ENCODE data around the gene OPTC. TPM values are rescaled to one million over a fixed set of nuclear protein-coding genes. Genes with fewer than 3 reads are reported as not detected.

Gene OPTC
- total and polyA plus RNA-seq, 2 of the 8 experiments (the other 6 are each of a cell fraction or from before 2014, with no cell fraction given) = 1.1 to 4.0 TPM

DNA sequence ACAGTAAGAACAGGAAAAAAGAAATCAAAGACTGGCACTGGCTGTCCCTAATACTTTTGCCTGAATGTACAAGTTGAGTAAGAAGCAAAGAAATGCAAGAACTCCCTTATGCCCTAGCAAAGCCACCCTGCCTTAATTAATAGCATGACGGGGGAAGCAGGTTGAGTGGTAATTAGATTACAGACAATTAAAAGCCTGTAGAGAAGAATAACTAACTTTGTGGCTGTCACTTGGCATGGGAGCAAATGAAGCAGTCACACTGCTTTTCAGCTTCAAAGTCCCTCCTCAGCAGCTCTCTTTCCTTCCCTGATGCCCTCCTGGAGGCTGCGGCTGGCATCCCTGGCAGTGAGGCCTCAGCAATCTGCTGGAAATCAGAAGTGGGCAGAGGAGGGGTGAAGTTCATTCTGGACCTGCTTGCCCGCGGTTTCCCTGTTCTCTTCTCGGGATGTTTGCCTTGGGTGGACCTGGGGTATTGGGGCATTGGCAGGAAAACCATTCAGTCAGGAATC is 3.4 kb downstream of the OPTC start:
- Histone ChIP-seq H3K27me3 (replicated peaks in 1 of 4; ENCODE audit: control insufficient read depth in 3 of 4, extremely low read depth in 1 of 4, insufficient read depth in 3 of 4, low read length in 3 of 4) (no peaks in the 10 kb centered on the region; a peak in 1 of 7 replicates), H3K4ac (replicated peaks; ENCODE audit: insufficient read length, low read depth, low read length) (no peak overlapping the region), H3K18ac (ENCODE audit: extremely low read depth, low read length) (no peak overlapping the region), H2BK15ac (ENCODE audit: low read length) (no peak overlapping the region), H4K8ac (ENCODE audit: extremely low read depth, insufficient read depth, low read length) (no peak overlapping the region), H2BK12ac (ENCODE audit: low read depth, low read length) (no peak overlapping the region), H3K9me3 (ENCODE audit: insufficient read depth in 2 of 2, low read depth in 1 of 2, low read length in 1 of 2) (no peaks in the 10 kb centered on the region), H3K36me3 (ENCODE audit: control insufficient read depth in 2 of 4, insufficient read depth in 4 of 4, low read length in 3 of 4) (no peaks in the 10 kb centered on the region), H3K9ac (replicated peaks in 1 of 4; ENCODE audit: extremely low read depth in 1 of 4, low read depth in 3 of 4, low read length in 3 of 4) (no peak overlapping the region), H2AFZ (ENCODE audit: low read length) (no peak overlapping the region), H2AK5ac (ENCODE audit: low read depth, low read length) (no peak overlapping the region), H3K23ac (ENCODE audit: insufficient read length) (no peak overlapping the region), H3K14ac (ENCODE audit: insufficient read length) (no peak overlapping the region), H4K91ac (replicated peaks; ENCODE audit: insufficient read length, low read length) (no peak overlapping the region), H2BK5ac (ENCODE audit: low read depth, low read length) (no peak overlapping the region), H2BK120ac (replicated peaks; ENCODE audit: low read depth, low read length) (no peak overlapping the region), H3K4me1 (replicated peaks in 1 of 4; ENCODE audit: control insufficient read depth in 3 of 4, insufficient read depth in 4 of 4, low read length in 3 of 4) (peaks cover 0 to 5% (median under 1%) of the 10 kb centered on the region in 4 experiments; a peak in 3 of 7 replicates), H4K5ac (ENCODE audit: insufficient read length, low read depth, low read length) (no peak overlapping the region), H3K4me3 (ENCODE audit: extremely low read depth in 1 of 4, insufficient read depth in 2 of 4, low read depth in 3 of 4, low read length in 4 of 4) (no peak overlapping the region), H3K23me2 (ENCODE audit: low read depth, low read length) (peaks cover 3% of the 10 kb centered on the region; the same call in 1 of the 2 replicates), H2BK20ac (ENCODE audit: low read length) (no peak overlapping the region), H4K20me1 (replicated peaks in 1 of 2; ENCODE audit: control insufficient read depth in 1 of 2, insufficient read depth in 2 of 2, low read length in 2 of 2) (no peaks in the 10 kb centered on the region), H3K79me1 (ENCODE audit: low read depth, low read length) (no peaks in the 10 kb centered on the region), H3K56ac (replicated peaks; ENCODE audit: insufficient read length, low read depth, low read length) (no peak overlapping the region), H3K79me2 (ENCODE audit: control insufficient read depth in 1 of 2, insufficient read depth in 2 of 2, low read length in 2 of 2) (no peaks in the 10 kb centered on the region), H3K4me2 (ENCODE audit: insufficient read depth in 1 of 2, low read depth in 2 of 2, low read length in 2 of 2) (no peak overlapping the region), H3K27ac (ENCODE audit: low read depth, low read length) (no peak overlapping the region)
- CTCF ChIA-PET (ENCODE audit: partially characterized antibody) = interaction anchor here (0.9 to 4.8 kb wide), 4 partner anchors 156 to 230 kb away, joined by 3 to 22 read pairs (median 7); no protein-coding TSS in a partner anchor
- POLR2A ChIA-PET (ENCODE audit: partially characterized antibody) = no interaction called here
- FAIRE-seq (no peak), DNase-seq (ENCODE audit: low read depth in 1 of 2, low spot score in 2 of 2) (no peak)
- 87% methylated on average over 5 of the region's 5 CpGs; no CpG with 5 or more reads in 1 of the 2 experiments for WGBS, 2 experiments (ENCODE audit: extremely low coverage in 1 of 2, insufficient coverage in 1 of 2, insufficient read length in 1 of 2, insufficient replicate concordance in 2 of 2, low coverage in 1 of 2, low lambda C conversion rate in 2 of 2, missing lambda C conversion rate in 1 of 2)
- no peak for TF ChIP-seq RBBP5 (IDR thresholded peaks at IDR 0.05; ENCODE audit: borderline replicate concordance, low read depth, low read length)
- TF ChIP-seq EGR1 (IDR thresholded peaks at IDR 0.05; ENCODE audit: borderline replicate concordance, low read depth, low read length) = no peak
- TF ChIP-seq FOSL1 (IDR thresholded peaks at IDR 0.05; ENCODE audit: insufficient read depth, low read depth, low read length) = no peak
- TF ChIP-seq, protein P1, sequence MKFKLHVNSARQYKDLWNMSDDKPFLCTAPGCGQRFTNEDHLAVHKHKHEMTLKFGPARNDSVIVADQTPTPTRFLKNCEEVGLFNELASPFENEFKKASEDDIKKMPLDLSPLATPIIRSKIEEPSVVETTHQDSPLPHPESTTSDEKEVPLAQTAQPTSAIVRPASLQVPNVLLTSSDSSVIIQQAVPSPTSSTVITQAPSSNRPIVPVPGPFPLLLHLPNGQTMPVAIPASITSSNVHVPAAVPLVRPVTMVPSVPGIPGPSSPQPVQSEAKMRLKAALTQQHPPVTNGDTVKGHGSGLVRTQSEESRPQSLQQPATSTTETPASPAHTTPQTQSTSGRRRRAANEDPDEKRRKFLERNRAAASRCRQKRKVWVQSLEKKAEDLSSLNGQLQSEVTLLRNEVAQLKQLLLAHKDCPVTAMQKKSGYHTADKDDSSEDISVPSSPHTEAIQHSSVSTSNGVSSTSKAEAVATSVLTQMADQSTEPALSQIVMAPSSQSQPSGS (IDR thresholded peaks at IDR 0.05; ENCODE audit: low read length) = no peak
- TF ChIP-seq SUZ12 (IDR thresholded peaks at IDR 0.05; ENCODE audit: low read length) = no peak
